WTC11 (cell line): Measurements from ENCODE around the gene IL12B.

Source experiments
- CBFB ChIP-seq: sonication (generic); formaldehyde crosslinking; IDR thresholded peaks from 2 replicates; pipeline ENCODE4 v1.8.1; 2022; ENCODE audit warnings: mild to moderate bottlenecking, low read depth, missing genetic modification reagents
- CREB1 ChIP-seq: sonication (generic); formaldehyde crosslinking; IDR thresholded peaks from 2 replicates; pipeline ENCODE4 v1.8.0; 2023; ENCODE audit warnings: mild to moderate bottlenecking, missing genetic modification reagents
- GABPB1 ChIP-seq: sonication (generic); formaldehyde crosslinking; IDR thresholded peaks from 2 replicates; pipeline ENCODE4 v1.8.1; 2023; ENCODE audit warnings: mild to moderate bottlenecking, missing genetic modification reagents
- MAX ChIP-seq: sonication (generic); formaldehyde crosslinking; IDR thresholded peaks from 2 replicates; pipeline ENCODE4 v1.8.0; 2022; ENCODE audit warnings: mild to moderate bottlenecking, missing genetic modification reagents
- NR1H2 ChIP-seq: sonication (generic); formaldehyde crosslinking; IDR thresholded peaks from 2 replicates; pipeline ENCODE4 v1.9.0; 2021; ENCODE audit warnings: mild to moderate bottlenecking, moderate library complexity, missing genetic modification reagents
- NR2C2 ChIP-seq: sonication (generic); formaldehyde crosslinking; IDR thresholded peaks from 2 replicates; pipeline ENCODE4 v1.8.0; 2022; ENCODE audit warnings: mild to moderate bottlenecking, missing genetic modification reagents
- NR3C1 ChIP-seq: sonication (generic); formaldehyde crosslinking; conservative IDR thresholded peaks from 2 replicates; pipeline ENCODE4 v1.8.1; 2023; ENCODE audit warnings: low read depth, mild to moderate bottlenecking, missing genetic modification reagents
- TP53 ChIP-seq: sonication (generic); formaldehyde crosslinking; IDR thresholded peaks from 2 replicates; pipeline ENCODE4 v1.8.1; 2023; ENCODE audit warnings: mild to moderate bottlenecking, missing genetic modification reagents
- ZNF138 ChIP-seq: sonication (generic); formaldehyde crosslinking; conservative IDR thresholded peaks from 2 replicates; pipeline ENCODE4 v1.8.1; 2022; ENCODE audit warnings: mild to moderate bottlenecking, moderate library complexity, missing genetic modification reagents
- ZNF263 ChIP-seq: sonication (generic); formaldehyde crosslinking; IDR thresholded peaks from 2 replicates; pipeline ENCODE4 v1.8.1; 2022; ENCODE audit warnings: low read depth, mild to moderate bottlenecking, moderate library complexity, missing genetic modification reagents
- ZNF425 ChIP-seq: fragments of 250-450 bp; sonication (Bioruptor Pico); conservative IDR thresholded peaks from 2 replicates; pipeline ENCODE4 v1.9.0; 2021; ENCODE audit warnings: mild to moderate bottlenecking
- TF ChIP-seq, protein P1 (sequence below): fragments of 200-600 bp; IDR thresholded peaks from 2 replicates; pipeline ENCODE4 v1.8.0; 2022; ENCODE audit warnings: antibody characterized with exemption
- TF ChIP-seq, protein P2 (sequence below): sonication (generic); formaldehyde crosslinking; IDR thresholded peaks from 2 replicates; pipeline ENCODE4 v1.8.1; 2023; ENCODE audit warnings: mild to moderate bottlenecking, missing genetic modification reagents, borderline replicate concordance

DNA sequence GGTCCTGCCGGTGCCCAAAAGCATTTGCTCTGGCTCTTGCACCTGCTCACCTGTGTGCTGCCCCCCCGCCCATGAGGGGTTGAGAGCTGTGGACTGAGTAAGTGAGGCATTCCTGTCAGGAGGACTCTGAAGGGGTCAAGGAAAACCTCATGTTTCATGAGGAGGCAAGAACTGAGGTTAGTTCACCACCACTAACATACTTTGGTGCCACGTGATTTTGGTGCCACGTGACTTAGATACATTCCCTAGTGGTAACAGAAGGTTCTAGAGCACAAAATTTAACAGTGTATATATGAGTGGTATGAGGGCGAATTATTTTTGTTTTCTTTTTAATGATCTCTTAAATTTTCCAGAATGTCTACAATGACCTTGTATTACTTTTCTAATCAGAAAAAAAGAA lies 6.3 kb upstream of the IL12B start:
- no peak for TF ChIP-seq TP53 (CRISPR knock-in tag)
- TF ChIP-seq NR3C1 (CRISPR knock-in tag), result no peak
- TF ChIP-seq, protein P1, sequence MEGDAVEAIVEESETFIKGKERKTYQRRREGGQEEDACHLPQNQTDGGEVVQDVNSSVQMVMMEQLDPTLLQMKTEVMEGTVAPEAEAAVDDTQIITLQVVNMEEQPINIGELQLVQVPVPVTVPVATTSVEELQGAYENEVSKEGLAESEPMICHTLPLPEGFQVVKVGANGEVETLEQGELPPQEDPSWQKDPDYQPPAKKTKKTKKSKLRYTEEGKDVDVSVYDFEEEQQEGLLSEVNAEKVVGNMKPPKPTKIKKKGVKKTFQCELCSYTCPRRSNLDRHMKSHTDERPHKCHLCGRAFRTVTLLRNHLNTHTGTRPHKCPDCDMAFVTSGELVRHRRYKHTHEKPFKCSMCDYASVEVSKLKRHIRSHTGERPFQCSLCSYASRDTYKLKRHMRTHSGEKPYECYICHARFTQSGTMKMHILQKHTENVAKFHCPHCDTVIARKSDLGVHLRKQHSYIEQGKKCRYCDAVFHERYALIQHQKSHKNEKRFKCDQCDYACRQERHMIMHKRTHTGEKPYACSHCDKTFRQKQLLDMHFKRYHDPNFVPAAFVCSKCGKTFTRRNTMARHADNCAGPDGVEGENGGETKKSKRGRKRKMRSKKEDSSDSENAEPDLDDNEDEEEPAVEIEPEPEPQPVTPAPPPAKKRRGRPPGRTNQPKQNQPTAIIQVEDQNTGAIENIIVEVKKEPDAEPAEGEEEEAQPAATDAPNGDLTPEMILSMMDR, result no peak
- no peak for TF ChIP-seq NR2C2 (CRISPR knock-in tag)
- no peak for TF ChIP-seq CBFB (CRISPR knock-in tag)
- no peak for TF ChIP-seq MAX
- no peak for TF ChIP-seq ZNF263 (CRISPR knock-in tag)
- no peak for TF ChIP-seq NR1H2 (CRISPR knock-in tag)
- TF ChIP-seq GABPB1, result no peak
- TF ChIP-seq CREB1, result no peak
- TF ChIP-seq ZNF425 (CRISPR knock-in tag), result no peak
- TF ChIP-seq, protein P2, sequence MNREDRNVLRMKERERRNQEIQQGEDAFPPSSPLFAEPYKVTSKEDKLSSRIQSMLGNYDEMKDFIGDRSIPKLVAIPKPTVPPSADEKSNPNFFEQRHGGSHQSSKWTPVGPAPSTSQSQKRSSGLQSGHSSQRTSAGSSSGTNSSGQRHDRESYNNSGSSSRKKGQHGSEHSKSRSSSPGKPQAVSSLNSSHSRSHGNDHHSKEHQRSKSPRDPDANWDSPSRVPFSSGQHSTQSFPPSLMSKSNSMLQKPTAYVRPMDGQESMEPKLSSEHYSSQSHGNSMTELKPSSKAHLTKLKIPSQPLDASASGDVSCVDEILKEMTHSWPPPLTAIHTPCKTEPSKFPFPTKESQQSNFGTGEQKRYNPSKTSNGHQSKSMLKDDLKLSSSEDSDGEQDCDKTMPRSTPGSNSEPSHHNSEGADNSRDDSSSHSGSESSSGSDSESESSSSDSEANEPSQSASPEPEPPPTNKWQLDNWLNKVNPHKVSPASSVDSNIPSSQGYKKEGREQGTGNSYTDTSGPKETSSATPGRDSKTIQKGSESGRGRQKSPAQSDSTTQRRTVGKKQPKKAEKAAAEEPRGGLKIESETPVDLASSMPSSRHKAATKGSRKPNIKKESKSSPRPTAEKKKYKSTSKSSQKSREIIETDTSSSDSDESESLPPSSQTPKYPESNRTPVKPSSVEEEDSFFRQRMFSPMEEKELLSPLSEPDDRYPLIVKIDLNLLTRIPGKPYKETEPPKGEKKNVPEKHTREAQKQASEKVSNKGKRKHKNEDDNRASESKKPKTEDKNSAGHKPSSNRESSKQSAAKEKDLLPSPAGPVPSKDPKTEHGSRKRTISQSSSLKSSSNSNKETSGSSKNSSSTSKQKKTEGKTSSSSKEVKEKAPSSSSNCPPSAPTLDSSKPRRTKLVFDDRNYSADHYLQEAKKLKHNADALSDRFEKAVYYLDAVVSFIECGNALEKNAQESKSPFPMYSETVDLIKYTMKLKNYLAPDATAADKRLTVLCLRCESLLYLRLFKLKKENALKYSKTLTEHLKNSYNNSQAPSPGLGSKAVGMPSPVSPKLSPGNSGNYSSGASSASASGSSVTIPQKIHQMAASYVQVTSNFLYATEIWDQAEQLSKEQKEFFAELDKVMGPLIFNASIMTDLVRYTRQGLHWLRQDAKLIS, result no peak
- no peak for TF ChIP-seq ZNF138 (CRISPR knock-in tag)
